Suprapubic skin (tissue), 4 donors: ENCODE results near the gene BCL11B.

Source experiments
- POLR2A ChIP-seq, 2 donors: fragments of 450-650 bp; IDR thresholded peaks; one replicate each; pipeline ENCODE4 v1.6.1; 2017; ENCODE audit warnings: antibody characterized with exemption in 2 of 2, mild to moderate bottlenecking in 2 of 2, moderate library complexity in 2 of 2
- POLR2AphosphoS5 ChIP-seq, 3 donors: sonication (generic); formaldehyde crosslinking; IDR thresholded peaks; one replicate each; pipeline ENCODE4 v1.6.1; 2017; ENCODE audit warnings: antibody characterized with exemption in 3 of 3
- TF ChIP-seq, protein P1 (sequence below), 2 donors: fragments of 200-600 bp in 1 of 2; fragments of 450-650 bp in 1 of 2; sonication (generic) in 1 of 2; IDR thresholded peaks; one replicate each; pipeline ENCODE4 v1.5.1; 2016 to 2019; ENCODE audit warnings: antibody characterized with exemption in 2 of 2, mild to moderate bottlenecking in 1 of 2, moderate library complexity in 1 of 2

DNA sequence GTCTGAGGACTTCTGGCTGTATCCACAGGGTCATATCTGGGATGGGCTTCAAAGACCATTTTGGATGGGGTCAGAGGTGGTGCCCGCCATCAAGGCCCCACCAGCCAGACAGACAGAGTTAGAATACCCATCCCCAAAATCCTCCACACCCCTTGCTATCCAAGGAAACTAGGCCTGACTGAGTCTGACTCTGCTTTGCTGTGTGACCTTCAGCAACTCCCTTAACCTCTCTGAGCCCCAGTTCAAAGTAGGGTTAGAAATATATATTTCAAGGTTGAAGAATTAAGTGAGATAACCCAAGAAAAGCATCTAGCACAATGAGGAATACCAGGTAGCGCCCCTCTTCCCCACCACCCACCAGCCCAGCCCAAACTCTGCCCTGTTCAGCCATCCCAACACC, 20.3 kb downstream of the BCL11B start:
- no peak for TF ChIP-seq POLR2A (IDR thresholded peaks at IDR 0.05)
- TF ChIP-seq POLR2AphosphoS5 (IDR thresholded peaks at IDR 0.05), result no peak
- TF ChIP-seq, protein P1, sequence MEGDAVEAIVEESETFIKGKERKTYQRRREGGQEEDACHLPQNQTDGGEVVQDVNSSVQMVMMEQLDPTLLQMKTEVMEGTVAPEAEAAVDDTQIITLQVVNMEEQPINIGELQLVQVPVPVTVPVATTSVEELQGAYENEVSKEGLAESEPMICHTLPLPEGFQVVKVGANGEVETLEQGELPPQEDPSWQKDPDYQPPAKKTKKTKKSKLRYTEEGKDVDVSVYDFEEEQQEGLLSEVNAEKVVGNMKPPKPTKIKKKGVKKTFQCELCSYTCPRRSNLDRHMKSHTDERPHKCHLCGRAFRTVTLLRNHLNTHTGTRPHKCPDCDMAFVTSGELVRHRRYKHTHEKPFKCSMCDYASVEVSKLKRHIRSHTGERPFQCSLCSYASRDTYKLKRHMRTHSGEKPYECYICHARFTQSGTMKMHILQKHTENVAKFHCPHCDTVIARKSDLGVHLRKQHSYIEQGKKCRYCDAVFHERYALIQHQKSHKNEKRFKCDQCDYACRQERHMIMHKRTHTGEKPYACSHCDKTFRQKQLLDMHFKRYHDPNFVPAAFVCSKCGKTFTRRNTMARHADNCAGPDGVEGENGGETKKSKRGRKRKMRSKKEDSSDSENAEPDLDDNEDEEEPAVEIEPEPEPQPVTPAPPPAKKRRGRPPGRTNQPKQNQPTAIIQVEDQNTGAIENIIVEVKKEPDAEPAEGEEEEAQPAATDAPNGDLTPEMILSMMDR (IDR thresholded peaks at IDR 0.05), result no peak
